Duodenal mucosa (tissue), 2 donors: ENCODE results near the gene FRMD3.

Source experiments
- H3K27ac ChIP-seq: one replicate; pipeline ENCODE4 v1.7.0; 2013; ENCODE audit warnings: low read depth, low read length
- H3K27me3 ChIP-seq, 2 donors: one replicate each; pipeline ENCODE4 v1.7.0; 2013; ENCODE audit warnings: low read length in 2 of 2, control low read depth in 1 of 2; ENCODE audit not compliant: insufficient read depth in 2 of 2, control insufficient read depth in 1 of 2
- H3K36me3 ChIP-seq, 2 donors: one replicate each; pipeline ENCODE4 v1.7.0; 2013; ENCODE audit warnings: low read length in 2 of 2, control low read depth in 1 of 2; ENCODE audit not compliant: insufficient read depth in 2 of 2, control insufficient read depth in 1 of 2
- H3K4me1 ChIP-seq, 2 donors: one replicate each; pipeline ENCODE4 v1.7.0; 2013; ENCODE audit warnings: low read length in 2 of 2, control low read depth in 1 of 2; ENCODE audit not compliant: insufficient read depth in 2 of 2, control insufficient read depth in 1 of 2
- H3K4me3 ChIP-seq, 2 donors: one replicate each; pipeline ENCODE4 v1.7.0; 2013; ENCODE audit warnings: low read length in 2 of 2, low read depth in 1 of 2
- H3K9ac ChIP-seq, 2 donors: one replicate each; pipeline ENCODE4 v1.7.0; 2013; ENCODE audit warnings: low read length in 2 of 2, low read depth in 1 of 2
- H3K9me3 ChIP-seq, 2 donors: one replicate each; pipeline ENCODE4 v1.7.0; 2013; ENCODE audit warnings: low read length in 2 of 2, control low read depth in 1 of 2; ENCODE audit not compliant: control insufficient read depth in 1 of 2

FRMD3 gene

DNA sequence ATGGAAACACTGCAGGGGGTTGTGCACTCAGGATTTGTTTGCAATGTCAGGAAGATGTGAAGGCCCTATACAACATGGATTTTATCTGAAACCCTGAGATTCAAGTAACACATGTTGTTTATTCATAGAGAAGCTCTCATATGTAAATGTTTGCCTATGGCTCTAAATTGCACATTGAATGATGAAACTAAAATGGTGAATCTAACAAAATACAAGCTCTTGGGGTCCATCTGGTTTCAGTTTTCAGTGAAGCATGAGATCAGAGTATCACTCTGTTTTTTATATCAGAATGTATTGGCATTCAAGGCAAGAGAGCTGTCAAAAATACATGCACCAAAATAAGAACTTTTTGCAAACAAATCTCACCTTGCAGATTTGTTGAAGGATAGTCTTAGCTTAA is 19.6 kb upstream of the FRMD3 start:
- H3K9me3 ChIP-seq: no peaks in the 10 kb centered on the region
- no peak overlapping the region for H3K4me3 ChIP-seq
- H3K36me3 ChIP-seq: no peaks in the 10 kb centered on the region
- no peak overlapping the region for H3K9ac ChIP-seq
- H3K27ac ChIP-seq: no peak overlapping the region
- no peaks in the 10 kb centered on the region for H3K27me3 ChIP-seq
- no peaks in the 10 kb centered on the region for H3K4me1 ChIP-seq

DNA sequence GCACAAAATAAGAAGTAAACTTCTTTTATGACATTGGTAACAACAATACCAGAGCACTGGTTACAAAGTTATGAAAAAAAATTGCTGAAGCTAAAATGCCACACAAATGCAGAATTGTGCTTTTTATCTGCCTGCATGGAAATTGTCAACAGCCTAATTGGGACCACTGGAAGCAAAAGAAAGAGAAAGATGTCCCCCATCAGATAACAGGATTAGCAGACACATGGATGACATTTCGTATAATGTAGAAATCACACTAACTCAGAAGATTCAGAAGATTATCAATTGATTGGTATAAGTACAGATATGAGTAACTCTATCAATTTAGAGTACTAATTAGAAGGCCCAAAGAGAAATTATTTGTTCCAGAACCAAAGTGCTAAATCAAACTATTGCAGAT is 19.1 kb upstream of the FRMD3 start:
- Histone ChIP-seq H3K9ac (no peak overlapping the region), H3K27ac (no peak overlapping the region), H3K9me3 (no peaks in the 10 kb centered on the region), H3K36me3 (no peaks in the 10 kb centered on the region), H3K27me3 (no peaks in the 10 kb centered on the region), H3K4me1 (no peaks in the 10 kb centered on the region), H3K4me3 (no peak overlapping the region)

DNA sequence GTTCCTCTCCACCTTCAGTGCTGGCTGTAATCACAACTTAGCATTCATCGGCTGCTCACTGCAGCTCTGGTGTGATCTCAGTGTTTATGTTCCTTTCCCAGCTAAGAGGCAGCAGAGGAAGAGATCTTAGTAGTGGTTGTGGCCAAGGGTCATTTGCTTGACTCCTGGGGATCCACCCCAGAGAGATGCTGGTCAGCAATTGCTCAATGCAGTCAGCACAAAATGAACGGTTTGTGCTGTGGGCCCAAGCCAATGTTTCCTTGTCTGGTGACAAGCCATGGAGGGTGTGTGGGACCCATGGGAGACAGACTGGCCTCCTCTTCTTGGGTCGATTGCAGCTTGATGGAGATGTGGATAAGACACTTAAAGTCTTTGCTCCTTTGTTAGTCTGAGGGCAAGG is 16.1 kb upstream of the FRMD3 start:
- no peaks in the 10 kb centered on the region for H3K4me1 ChIP-seq
- H3K27ac ChIP-seq: no peak overlapping the region
- H3K27me3 ChIP-seq: no peaks in the 10 kb centered on the region

DNA sequence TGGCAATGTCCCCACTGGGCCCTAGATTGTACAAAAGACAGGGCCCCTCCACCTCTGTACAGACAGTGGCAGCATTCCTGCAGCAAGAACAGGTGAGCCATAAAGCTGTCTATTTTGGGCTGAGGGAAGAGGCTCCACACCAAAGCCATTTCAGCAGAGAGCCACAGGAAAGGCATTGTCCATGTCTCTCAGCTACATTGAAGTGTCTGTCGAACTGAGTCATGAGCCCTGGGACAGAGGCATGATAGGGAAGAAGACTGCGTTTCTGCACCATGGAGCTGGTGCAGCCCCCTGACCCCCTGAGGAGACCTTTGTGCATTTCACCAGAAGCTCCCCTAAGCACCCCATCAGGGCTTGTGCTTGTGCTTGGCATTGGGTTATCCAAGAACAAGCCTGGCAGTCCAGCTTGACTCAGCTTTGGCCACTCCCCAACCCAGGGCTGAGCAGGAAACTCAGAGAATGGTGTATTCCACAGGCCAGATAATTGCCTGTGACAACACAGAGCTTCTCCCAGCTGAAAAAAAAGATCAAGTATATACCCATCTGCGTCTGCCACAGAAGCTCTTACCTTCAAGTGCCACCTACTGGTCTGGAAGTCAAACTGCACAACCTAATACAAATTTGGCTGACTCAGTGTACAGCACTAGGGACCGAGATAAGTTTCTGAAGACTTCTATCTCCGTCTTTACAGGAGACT is 5.9 kb upstream of the FRMD3 start:
- Histone ChIP-seq H3K4me1 (no peaks in the 10 kb centered on the region), H3K9me3 (no peaks in the 10 kb centered on the region), H3K27ac (no peak overlapping the region)

More for the DNA sequence above, 16.1 kb upstream of the FRMD3 start:
- Histone ChIP-seq H3K9ac (no peak overlapping the region), H3K36me3 (no peaks in the 10 kb centered on the region), H3K4me3 (no peak overlapping the region), H3K9me3 (no peaks in the 10 kb centered on the region)

DNA sequence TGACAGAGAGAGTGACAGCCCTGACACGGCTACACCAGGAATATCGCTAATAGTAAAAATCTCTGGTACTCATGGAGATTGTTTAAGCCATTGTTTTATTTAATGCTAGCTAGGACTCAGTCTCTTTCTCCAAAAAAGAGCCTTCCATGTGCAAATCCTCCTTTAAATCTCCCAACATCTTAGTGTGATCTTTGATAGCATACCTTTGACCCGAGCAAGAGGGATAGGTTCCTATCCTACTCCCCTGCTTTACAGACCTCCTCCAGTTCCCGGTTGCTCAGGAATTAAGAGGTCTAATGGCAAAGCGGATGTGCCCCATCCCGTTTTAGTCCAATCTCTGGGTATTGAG is 663 bp upstream of the FRMD3 start:
- H3K36me3 ChIP-seq: no peaks in the 10 kb centered on the region
- H3K27me3 ChIP-seq: peaks cover 9 to 10% of the 10 kb centered on the region in 2 donors
- no peaks in the 10 kb centered on the region for H3K9me3 ChIP-seq
- peak overlapping the region in 1 of 2 donors; percentile 54 for H3K9ac ChIP-seq
- peaks cover 6 to 10% of the 10 kb centered on the region in 2 donors for H3K4me1 ChIP-seq
- no peak overlapping the region for H3K27ac ChIP-seq
- peak overlapping the region; percentile 59 to 65 for H3K4me3 ChIP-seq

More for the DNA sequence above, 5.9 kb upstream of the FRMD3 start:
- Histone ChIP-seq H3K9ac (no peak overlapping the region), H3K4me3 (no peak overlapping the region), H3K27me3 (no peaks in the 10 kb centered on the region), H3K36me3 (no peaks in the 10 kb centered on the region)

DNA sequence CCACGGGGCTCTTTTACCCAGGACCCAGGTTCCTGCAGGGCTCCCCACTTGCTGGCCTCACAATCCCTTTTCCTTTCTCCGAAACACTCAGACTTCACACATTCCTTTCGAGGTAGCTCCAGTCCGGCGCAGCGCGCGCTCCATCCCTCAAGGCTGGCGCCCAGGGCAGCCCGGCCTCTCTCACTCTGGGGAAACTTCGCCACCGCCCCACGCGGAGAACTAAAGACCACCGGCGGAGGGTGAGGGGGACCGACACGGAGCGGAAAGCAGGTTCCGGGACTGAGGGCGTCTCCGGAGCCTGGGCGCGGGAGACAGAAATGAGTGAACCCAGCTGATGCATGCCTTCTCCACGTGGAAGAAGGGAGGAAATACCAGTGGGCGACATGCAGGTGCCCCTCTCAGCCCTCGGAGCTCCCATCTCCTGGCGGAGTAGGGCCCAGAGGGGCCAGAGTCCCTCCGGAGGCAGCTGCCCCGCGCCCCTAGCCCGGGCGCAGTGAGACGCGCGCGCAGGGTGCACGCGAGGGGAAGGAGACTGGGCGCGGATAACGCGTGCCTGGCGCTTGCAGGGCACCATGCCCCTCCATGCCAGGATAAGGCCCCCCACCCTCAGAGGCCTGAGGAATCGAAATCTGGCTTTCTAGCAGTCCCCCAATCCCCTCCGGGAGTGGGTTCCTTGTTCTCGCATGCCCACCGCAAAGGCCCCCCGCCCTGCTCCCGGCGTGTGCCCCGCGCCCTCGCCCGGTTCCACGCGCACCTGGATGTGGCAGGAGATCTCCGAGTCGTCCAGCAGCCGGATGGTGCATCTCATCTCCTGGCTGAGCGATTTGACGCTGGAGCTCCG is 650 bp downstream of the FRMD3 start:
- Histone ChIP-seq H3K9me3 (no peaks in the 10 kb centered on the region), H3K4me3 (peak overlapping the region; percentile 59 to 65), H3K4me1 (peaks cover 6 to 10% of the 10 kb centered on the region in 2 donors), H3K27ac (no peak overlapping the region), H3K9ac (no peak overlapping the region), H3K36me3 (no peaks in the 10 kb centered on the region), H3K27me3 (peaks cover 9 to 10% of the 10 kb centered on the region in 2 donors)

DNA sequence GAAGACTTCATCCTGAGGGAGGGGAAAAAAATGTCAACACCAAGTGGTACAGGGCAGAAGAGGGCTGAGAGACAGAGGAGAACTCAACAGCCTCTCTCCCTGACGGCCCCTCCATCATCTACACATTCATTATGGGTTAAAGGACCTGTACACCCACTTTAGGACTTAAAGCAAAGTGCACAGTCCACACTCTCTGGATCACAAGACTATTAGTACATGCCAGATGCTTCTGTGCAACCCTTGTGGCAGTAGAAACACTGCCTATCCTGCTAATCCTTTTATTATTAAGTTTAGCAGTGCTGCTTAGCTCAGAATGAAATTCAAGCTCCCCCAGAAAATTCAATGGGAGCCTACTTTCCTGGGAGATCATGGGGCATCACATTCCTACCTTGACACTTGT is 1.9 kb downstream of the FRMD3 start:
- Histone ChIP-seq H3K36me3 (no peaks in the 10 kb centered on the region), H3K4me1 (peaks cover 6 to 10% of the 10 kb centered on the region in 2 donors), H3K9ac (no peak overlapping the region), H3K27ac (no peak overlapping the region), H3K9me3 (no peaks in the 10 kb centered on the region), H3K4me3 (no peak overlapping the region), H3K27me3 (peaks cover 9 to 10% of the 10 kb centered on the region in 2 donors)

DNA sequence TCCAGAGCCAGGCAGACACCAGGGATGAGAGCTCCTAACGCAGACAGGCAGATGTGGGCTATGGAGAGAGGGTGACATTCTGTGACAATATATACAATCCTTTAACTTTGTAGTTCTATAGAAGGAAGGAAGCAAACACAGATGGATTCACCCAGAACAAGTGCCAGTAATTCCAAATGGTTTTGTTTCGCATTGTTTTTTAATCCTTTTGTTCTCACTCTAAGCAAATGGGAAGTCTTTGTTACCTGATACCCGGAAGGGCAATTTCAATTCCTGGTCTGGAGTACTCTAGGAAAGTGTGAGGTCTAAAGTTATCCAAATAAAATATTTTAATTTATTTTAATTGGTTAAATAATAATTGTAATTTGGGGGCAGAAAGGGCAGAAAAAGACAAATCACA is 2.5 kb downstream of the FRMD3 start:
- Histone ChIP-seq H3K27me3 (peaks cover 9 to 10% of the 10 kb centered on the region in 2 donors), H3K36me3 (no peaks in the 10 kb centered on the region), H3K4me1 (peaks cover 6 to 10% of the 10 kb centered on the region in 2 donors), H3K9me3 (no peaks in the 10 kb centered on the region), H3K27ac (no peak overlapping the region), H3K4me3 (no peak overlapping the region), H3K9ac (no peak overlapping the region)

DNA sequence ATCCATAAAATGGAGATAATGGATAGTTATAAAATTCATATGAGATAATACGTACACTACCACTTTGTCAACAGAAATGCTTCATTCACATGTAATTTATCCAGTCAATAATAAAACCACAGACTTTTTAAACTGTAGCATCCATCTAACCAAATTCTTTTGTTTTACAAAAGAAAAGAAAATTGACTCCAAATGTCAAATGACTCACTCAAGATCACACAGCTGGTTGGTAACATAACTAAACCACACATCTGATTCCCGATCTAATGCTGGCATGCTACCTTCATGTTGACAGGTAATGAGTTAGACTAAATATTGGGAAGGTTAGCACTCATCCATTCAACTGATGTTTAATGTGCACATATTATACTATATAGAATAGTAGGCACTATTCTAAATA is 4.9 kb downstream of the FRMD3 start:
- Histone ChIP-seq H3K36me3 (no peaks in the 10 kb centered on the region), H3K9me3 (peaks cover 0 to 4% of the 10 kb centered on the region in 2 donors), H3K27me3 (peaks cover 9 to 10% of the 10 kb centered on the region in 2 donors), H3K4me1 (peaks cover 0 to 5% of the 10 kb centered on the region in 2 donors), H3K27ac (no peak overlapping the region), H3K4me3 (no peak overlapping the region), H3K9ac (no peak overlapping the region)

DNA sequence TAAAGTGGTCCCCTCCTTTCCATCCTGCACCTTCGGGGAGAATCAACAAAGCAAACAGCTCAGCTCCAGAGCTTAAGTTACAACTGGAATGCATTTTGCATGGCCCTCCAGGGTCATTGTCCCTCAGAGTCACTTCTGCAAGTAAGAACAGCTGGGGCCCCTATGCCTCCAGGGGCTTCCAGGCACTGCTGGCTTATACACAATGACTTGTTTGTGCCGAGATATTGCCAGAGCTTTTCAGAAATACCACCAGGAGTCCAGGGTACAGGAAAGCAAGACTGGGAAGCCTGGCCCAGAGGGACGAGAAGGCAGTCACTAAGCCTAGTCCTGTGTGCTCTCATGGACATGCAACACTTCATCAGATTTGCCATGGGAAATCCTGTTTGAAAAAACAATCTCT is 11.3 kb downstream of the FRMD3 start:
- Histone ChIP-seq H3K4me3 (no peak overlapping the region), H3K27me3 (no peaks in the 10 kb centered on the region), H3K36me3 (no peaks in the 10 kb centered on the region), H3K27ac (no peak overlapping the region), H3K9ac (no peak overlapping the region), H3K9me3 (peaks cover 0 to 4% of the 10 kb centered on the region in 2 donors), H3K4me1 (no peaks in the 10 kb centered on the region)
